ENCODE data around the gene TMEM132C.
"Not testable (repeated sequence)": the region's sequence is repeated elsewhere in the genome, so short reads cannot be mapped to it uniquely, and the experiment has no call there.

TMEM132C gene

GRCh38 chr12:128571906-128572810 lies 305.2 kb downstream of the TMEM132C start:
- DNase-seq, result no peak

DNA sequence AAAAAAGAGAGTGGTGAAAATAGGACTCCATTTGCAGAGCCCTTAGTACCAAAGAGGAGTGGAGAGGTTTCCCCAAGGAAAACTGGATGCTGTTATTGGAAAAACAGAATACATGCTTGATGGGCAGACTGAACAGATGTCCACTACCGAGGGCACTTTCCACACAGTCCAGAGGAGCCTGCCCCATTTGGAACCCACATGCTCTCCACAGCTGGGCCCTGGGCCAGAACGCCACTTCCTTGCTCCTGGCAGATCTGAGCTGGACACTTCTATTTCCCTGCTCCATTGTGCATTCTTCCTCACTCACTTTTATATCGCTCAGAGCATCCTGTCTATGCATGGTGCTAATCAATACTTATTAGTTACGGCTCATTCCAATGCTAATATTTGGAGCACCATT lies 306.9 kb downstream of the TMEM132C start:
- DNase-seq, result no peak

DNA sequence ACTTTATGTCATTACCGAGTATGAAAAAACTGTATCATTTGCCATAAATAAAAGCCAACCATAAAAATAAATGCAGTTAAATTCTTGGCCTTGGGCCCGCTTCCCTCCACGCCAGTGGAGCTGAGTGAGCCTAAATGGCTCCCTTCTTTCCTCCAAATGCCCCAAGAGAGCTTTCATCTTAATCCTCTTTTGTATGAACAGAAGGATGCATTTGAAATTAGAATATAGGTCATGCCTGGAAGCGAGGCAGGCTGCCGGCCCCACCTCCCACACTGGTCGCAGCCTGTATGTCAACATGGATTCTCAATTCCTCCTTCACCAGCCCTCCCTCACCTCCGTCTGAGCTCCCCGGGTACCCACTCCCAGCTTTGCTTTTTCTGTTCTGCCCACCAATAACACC lies 311.1 kb downstream of the TMEM132C start:
- DNase-seq, result no peak

DNA sequence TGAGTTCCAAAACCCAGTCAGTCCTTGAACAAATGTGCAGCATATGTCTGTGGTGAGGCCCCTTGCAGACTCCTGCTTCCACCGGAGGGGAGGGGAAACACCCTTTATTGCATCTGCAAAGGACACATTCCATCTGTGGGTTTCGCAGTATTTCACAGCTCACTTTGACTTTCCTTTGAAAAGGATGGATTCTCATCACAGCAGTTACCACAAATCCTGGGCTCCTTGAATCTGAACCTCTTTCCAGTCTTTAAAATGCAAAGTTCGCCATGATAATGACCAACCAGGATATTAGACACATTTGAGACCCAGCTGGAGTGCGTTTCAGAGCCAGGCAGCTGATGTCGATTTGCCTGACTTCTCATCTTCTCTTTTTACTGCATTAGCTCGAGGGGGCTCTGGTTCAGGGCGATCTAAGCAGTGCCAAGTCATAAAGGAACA lies 314.4 kb downstream of the TMEM132C start:
- DNase-seq, result no peak

GRCh38 chr12:128583453-128583852 lies 316.5 kb downstream of the TMEM132C start:
- no peak for DNase-seq

GRCh38 chr12:128586451-128587029 lies 319.6 kb downstream of the TMEM132C start:
- no peak for DNase-seq

DNA sequence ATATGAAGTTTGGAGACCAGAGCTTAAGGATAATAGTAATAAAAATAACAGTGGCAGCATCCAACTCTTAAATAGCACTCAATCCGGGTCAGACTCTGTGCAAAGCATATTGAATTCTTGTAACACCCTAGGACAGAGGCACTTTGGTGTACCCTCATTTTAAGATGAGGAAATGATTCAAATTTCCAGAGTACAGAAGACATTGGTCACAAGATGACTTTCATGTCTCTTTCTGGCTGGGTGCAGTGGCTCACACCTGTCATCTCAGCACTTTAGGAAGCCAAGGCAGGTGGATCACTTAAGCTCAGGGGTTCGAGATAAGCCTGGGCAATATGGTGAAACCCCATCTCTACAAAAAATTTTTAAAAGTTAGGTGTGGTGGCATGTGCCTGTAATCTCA lies 320.9 kb downstream of the TMEM132C start:
- no peak for DNase-seq

DNA sequence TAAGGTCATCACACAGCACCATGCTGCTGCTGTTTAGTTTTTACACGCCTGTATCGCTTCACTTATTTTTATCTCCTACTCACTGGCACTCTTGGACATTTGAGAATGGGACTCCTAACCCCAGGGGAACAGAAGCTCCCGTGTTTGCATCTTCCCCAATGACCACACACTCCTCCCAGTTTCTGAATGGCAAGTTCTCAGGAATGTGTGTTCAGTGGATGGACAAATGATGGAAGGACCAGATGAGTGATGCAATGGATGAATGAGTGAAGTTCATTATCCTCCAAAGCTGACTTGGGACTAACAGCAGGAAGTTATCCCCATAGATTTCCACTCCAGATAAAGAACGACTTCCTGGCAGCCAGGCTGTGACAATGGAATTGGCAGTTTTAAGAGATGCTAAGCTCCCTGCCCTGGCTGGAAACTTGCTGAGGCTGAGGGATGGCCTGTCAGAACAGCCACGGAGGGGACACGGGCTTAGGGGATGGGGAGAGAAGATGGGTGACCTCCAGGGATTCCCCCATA lies 325.3 kb downstream of the TMEM132C start:
- no peak for DNase-seq

DNA sequence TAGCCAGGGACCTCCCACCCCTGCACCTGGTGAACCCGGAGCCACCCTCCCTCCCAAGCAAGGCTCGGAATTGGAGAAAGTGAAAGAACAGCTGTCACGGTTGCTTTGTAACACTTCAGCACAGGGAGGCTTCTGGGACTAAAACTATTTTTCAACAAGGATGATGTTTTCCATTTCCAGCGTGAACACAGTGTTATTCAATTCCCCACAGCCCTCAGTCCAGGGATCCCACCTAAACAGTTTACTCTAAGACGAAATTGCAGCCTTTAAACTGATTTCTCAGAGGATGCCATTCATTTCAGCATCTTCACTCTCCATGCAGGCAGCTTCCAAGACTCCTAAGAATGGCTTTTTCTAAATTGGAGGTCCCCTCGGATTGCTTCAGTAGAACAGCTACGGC lies 327.6 kb downstream of the TMEM132C start:
- no peak for DNase-seq

GRCh38 chr12:128595609-128596008 lies 328.6 kb downstream of the TMEM132C start:
- no peak for DNase-seq

DNA sequence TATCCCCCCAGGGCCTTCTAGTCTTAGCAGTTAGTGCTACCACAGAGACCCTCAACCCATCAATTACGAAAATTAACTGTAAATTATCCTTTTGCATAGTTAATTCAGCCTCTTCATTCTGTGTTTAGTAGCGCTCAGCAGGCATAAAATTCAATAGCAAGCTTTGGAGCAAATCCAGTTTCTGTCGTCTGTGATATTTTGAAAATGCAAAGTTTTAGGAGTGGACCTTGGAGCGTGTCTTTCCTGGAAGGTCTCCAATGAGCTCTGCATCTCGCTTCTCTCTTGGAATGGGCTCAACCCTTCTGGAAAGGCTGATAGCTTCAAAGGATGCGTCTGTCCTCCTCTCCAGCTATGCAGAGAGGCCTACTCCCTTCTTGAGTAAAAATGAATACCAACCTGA lies 333.9 kb downstream of the TMEM132C start:
- no peak for DNase-seq

- no peak for DNase-seq
These were observed 336.7 kb downstream of the TMEM132C start for GRCh38 chr12:128603573-128604115.

- not testable (repeated sequence) for DNase-seq
These were observed 337.2 kb downstream of the TMEM132C start for GRCh38 chr12:128604219-128604618.

DNA sequence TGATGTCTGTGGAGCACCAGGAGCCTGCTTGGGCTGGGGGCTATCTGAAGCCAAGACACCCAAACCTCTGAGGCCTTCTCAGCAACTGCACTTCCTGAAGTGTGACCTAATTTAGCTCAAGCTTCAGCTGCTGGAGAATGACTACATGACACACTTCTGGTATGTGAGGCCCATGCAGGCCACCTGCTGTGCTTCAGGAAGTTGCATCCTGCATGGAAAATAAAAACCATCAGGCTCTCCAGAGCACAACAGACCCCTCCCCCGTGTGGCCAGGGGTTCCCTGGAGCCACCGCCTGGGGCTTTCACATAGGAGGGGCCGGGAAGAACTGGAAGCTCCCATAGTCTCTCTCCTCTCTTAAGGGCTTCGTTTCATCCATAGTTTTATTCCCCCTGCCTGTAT lies 339.1 kb downstream of the TMEM132C start:
- no peak for DNase-seq

DNA sequence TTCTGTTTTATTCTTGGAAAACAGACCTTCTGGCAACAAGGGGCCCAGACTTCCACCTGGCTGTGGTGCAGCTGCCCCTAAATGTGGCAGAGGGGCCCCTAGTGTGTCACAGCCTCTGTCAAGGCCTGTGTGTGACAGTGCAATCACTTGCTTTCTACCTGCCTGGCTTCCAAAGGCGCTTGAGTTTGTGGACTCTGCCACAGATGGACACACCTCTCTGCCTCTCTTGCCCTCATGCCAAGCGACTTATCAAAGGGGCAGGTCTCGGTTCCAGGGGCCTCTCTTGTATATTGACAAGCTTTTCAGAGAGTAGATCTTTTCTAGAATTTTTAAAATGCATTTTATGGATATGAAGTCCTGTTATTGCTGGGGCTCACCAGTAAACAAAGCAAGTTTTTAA lies 339.6 kb downstream of the TMEM132C start:
- no peak for DNase-seq

GRCh38 chr12:128606970-128607369 lies 340.0 kb downstream of the TMEM132C start:
- DNase-seq, result no peak

DNA sequence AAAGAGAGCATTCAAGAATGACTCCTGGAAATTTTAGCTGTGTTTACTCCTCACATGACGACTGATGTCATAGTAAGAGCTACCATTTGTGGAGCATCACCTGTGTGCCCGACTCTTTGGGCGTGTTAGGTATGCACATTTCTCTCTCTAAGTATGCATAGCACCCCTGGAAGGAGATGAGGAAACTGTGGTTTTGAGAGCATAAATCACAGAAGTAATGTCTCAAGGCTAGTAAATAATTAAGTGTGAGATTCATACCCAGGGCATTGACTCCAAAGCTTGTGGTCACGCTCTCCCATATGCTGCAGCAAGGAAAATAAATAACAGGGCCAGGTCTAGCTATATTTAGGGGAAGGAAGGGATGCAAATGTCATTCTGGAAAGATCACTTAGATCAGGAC lies 340.7 kb downstream of the TMEM132C start:
- DNase-seq, result no peak

DNA sequence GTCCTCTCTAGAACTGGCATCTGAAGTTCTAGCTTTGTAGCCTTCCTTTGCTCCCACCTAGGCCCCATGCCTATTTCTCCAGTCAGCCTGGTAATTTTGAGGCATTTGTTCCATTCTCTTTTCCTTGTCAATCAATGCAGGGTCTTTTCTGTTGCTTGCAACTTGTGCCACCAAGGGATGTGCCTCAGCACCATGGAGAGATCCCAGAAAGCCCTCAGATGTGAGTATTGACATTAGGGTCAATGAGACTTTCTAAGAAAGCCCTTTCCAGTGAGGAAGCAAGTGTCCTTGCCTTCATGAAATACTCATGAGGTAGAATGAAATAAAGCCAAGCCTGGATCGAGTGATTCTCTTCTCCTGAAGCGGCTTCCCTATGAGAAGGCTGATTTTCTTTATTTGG lies 342.9 kb downstream of the TMEM132C start:
- no peak for DNase-seq

GRCh38 chr12:128611736-128612135 lies 344.8 kb downstream of the TMEM132C start:
- no peak for DNase-seq

DNA sequence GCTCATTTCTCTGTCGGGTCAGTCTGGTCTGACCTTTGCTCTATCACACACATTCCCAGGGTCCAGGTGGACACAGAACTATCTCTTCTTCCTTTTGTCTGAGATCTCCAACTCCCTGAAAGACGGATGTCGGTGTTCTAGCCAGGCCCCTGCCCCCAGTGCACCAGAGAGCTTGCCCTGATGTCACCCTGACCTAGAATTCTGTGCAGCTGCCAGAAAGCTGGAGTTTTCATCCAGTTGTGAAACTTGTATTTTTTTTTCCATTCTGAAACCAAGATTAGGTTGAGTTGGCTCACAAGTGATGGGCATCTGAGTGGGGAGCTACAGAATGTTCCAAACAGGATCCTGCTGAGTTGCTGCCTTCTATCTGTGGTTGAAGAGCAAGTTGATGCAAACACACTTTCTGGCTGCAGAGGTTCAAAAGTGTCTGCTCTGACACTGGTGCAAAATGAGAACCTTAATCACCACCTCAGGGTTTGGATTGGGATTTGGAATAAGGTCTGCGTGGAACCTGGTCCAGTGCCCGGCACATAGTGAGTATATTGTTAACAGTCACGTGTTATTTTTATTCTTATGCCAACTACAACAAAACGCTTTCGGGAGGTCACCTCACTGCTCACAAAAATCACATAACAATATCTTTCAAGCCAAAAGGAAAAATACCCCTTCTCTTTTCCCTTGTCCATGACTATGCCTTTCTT lies 345.3 kb downstream of the TMEM132C start:
- no peak for DNase-seq

GRCh38 chr12:128613837-128614590 lies 347.0 kb downstream of the TMEM132C start:
- no peak for DNase-seq

- DNase-seq, result no peak
These were observed 350.4 kb downstream of the TMEM132C start for GRCh38 chr12:128617304-128617833.

Measured in kidney glomerular epithelial cell (primary cell).